GM10847 (cell line): ENCODE measurements around the gene KLHL30.

Experiments used
- POLR2A ChIP-seq: IDR thresholded peaks from 2 replicates; pipeline ENCODE4 v1.6.1; 2011; ENCODE audit not compliant: insufficient read length; ENCODE audit errors: extremely low read depth

KLHL30 gene

GRCh38 chr2:238165288-238165921 is 26.9 kb downstream of the KLHL30 start:
- no peak for TF ChIP-seq POLR2A

GRCh38 chr2:238166391-238167343 is 28.2 kb downstream of the KLHL30 start:
- no peak for TF ChIP-seq POLR2A

- no peak for TF ChIP-seq POLR2A
Observed at GRCh38 chr2:238167344-238167715, 28.9 kb downstream of the KLHL30 start.

GRCh38 chr2:238167761-238168160 is 29.3 kb downstream of the KLHL30 start:
- TF ChIP-seq POLR2A = no peak

GRCh38 chr2:238168196-238169047 is 30.0 kb downstream of the KLHL30 start:
- no peak for TF ChIP-seq POLR2A

GRCh38 chr2:238169048-238169707 is 30.7 kb downstream of the KLHL30 start:
- no peak for TF ChIP-seq POLR2A

GRCh38 chr2:238169708-238170251 is 31.3 kb downstream of the KLHL30 start:
- TF ChIP-seq POLR2A = no peak

GRCh38 chr2:238170386-238171071 is 32.1 kb downstream of the KLHL30 start:
- no peak for TF ChIP-seq POLR2A

- TF ChIP-seq POLR2A = no peak
Observed at GRCh38 chr2:238171575-238172187, 33.2 kb downstream of the KLHL30 start.

- TF ChIP-seq POLR2A = no peak
Observed at GRCh38 chr2:238172439-238172838, 34.0 kb downstream of the KLHL30 start.

- no peak for TF ChIP-seq POLR2A
Observed at GRCh38 chr2:238173692-238174091, 35.2 kb downstream of the KLHL30 start.

GRCh38 chr2:238174291-238174690 is 35.8 kb downstream of the KLHL30 start:
- no peak for TF ChIP-seq POLR2A

GRCh38 chr2:238174701-238175100 is 36.2 kb downstream of the KLHL30 start:
- TF ChIP-seq POLR2A = no peak

GRCh38 chr2:238176613-238177012 is 38.1 kb downstream of the KLHL30 start:
- no peak for TF ChIP-seq POLR2A
